Transverse colon (tissue), 4 donors: ENCODE results near the gene TWNK. TPM values are rescaled to one million over a fixed set of nuclear protein-coding genes. Genes with fewer than 3 reads are reported as not detected.

Experiments used
- DNase-seq: peaks from one replicate; pipeline ENCODE4 v3.0.0-alpha.2; 2019
- H3K27ac ChIP-seq, 4 donors: fragments of 200-600 bp; sonication (generic); 2 replicates each; pipeline ENCODE4 v1.5.1; 2016 to 2018; ENCODE audit warnings: inconsistent platforms in 4 of 4
- H3K27me3 ChIP-seq: fragments of 200-600 bp; sonication (generic); 2 replicates; pipeline ENCODE4 v1.5.1; 2017; ENCODE audit warnings: inconsistent platforms
- H3K36me3 ChIP-seq, 4 donors: fragments of 200-600 bp; sonication (generic); 2 replicates each; pipeline ENCODE4 v1.5.1; 2017 to 2019; ENCODE audit warnings: inconsistent platforms in 4 of 4
- H3K4me1 ChIP-seq, 4 donors: fragments of 200-600 bp; sonication (generic); 2 replicates each; pipeline ENCODE4 v1.5.1; 2017 to 2020; ENCODE audit warnings: inconsistent platforms in 4 of 4
- H3K4me3 ChIP-seq, 4 donors: fragments of 200-600 bp; sonication (generic); 1 replicate in 1 of 4; 2 replicates in 3 of 4; pipeline versions ENCODE4 v1.5.1 to v1.6.1; 2017 to 2019; ENCODE audit warnings: inconsistent platforms in 4 of 4
- H3K9me3 ChIP-seq, 2 donors: fragments of 200-600 bp; sonication (generic); 2 replicates each; pipeline ENCODE4 v1.5.1; 2017 to 2019; ENCODE audit warnings: inconsistent platforms in 2 of 2
- CTCF ChIP-seq, 5 experiments: fragments of 200-600 bp in 3 of 5; fragments of 450-650 bp in 2 of 5; sonication (generic) in 3 of 5; IDR thresholded peaks; 1 replicate in 2 of 5; 2 replicates in 3 of 5; pipeline ENCODE4 v1.5.1; 2016 to 2017; ENCODE audit warnings: antibody characterized with exemption in 5 of 5, inconsistent platforms in 3 of 5, mild to moderate bottlenecking in 2 of 5, moderate library complexity in 1 of 5
- EP300 ChIP-seq: sonication (generic); formaldehyde crosslinking; IDR thresholded peaks from one replicate; pipeline ENCODE4 v1.6.1; 2017; ENCODE audit warnings: antibody characterized with exemption, low read depth
- POLR2A ChIP-seq: fragments of 450-650 bp; IDR thresholded peaks from one replicate; pipeline ENCODE4 v1.6.1; 2016; ENCODE audit warnings: antibody characterized with exemption, mild to moderate bottlenecking, moderate library complexity
- POLR2AphosphoS5 ChIP-seq, 3 donors: sonication (generic); formaldehyde crosslinking; IDR thresholded peaks; one replicate each; pipeline ENCODE4 v1.6.1; 2016; ENCODE audit warnings: antibody characterized with exemption in 3 of 3
- WGBS, 2 donors: methylation state at CpG; one replicate each; pipeline ENCODE4 v1.1.5; 2018; ENCODE audit warnings: low coverage in 1 of 2; 5-methylcytosine and 5-hydroxymethylcytosine counted together
- in situ Hi-C, 4 donors: fragments of 200-750 bp; cut with MboI; loops; one replicate each; pipeline versions ENCODE4 v1.15.0 to v1.15.1; 2017; ENCODE audit warnings: low sequenced_read_pairs in 3 of 4, low pct_ligation_motif_present in 1 of 4, low pct_unique_long_range_greater_than_20kb in 1 of 4
- intact Hi-C: fragments of 100-400 bp; cut with DNase I; formaldehyde crosslinking; loops from one replicate; pipeline ENCODE4 v1.15.1; 2023; ENCODE audit warnings: low total_unique reads
- total RNA-seq, 4 donors: library from RNA; depleted of rRNA; stranded (reverse); fragments of >200 nt; gene quantifications; one replicate each; pipeline ENCODE4 v1.1.0, GENCODE V29; 2016

The TWNK gene
- total RNA-seq, 4 donors from 2014 or later = 1.1 to 12.7 (median 3.3) TPM

- DNase-seq = no peak
- WGBS, 2 donors = 67 to 95% methylated on average over 1 to 23 of the region's 23 CpGs
- no peak overlapping the region for H3K27ac ChIP-seq
Measured at GRCh38 chr10:101005361-101005760, 18.0 kb downstream of the TWNK start.

GRCh38 chr10:101005869-101006567, 18.7 kb downstream of the TWNK start:
- Histone ChIP-seq H3K27ac (peak overlapping the region in 3 of 4 donors; percentile 50 to 67 (median 54)), H3K4me1 (peaks cover 12 to 37% (median 16%) of the 10 kb centered on the region in 4 donors), H3K4me3 (no peak overlapping the region), H3K36me3 (peaks cover 0 to 15% (median 5%) of the 10 kb centered on the region in 4 donors), H3K27me3 (no peaks in the 10 kb centered on the region), H3K9me3 (no peaks in the 10 kb centered on the region)
- WGBS, 2 donors = 83% methylated on average over 4 of the region's 4 CpGs; no CpG with 5 or more reads in 1 of the 2 donors
- no peak for DNase-seq
- TF ChIP-seq EP300 (no peak), POLR2A (no peak), CTCF (IDR thresholded peaks at IDR 0.05) (no peak)
- in situ Hi-C loops = no loop called here
- intact Hi-C loops = no loop called here

More at GRCh38 chr10:101005361-101005760, 18.0 kb downstream of the TWNK start:
- in situ Hi-C loops (no loop called here), intact Hi-C loops (no loop called here)
- Histone ChIP-seq H3K4me3 (no peak overlapping the region), H3K9me3 (no peaks in the 10 kb centered on the region), H3K27me3 (no peaks in the 10 kb centered on the region), H3K36me3 (peaks cover 0 to 15% (median 5%) of the 10 kb centered on the region in 4 donors), H3K4me1 (peaks cover 12 to 44% (median 23%) of the 10 kb centered on the region in 4 donors)
- TF ChIP-seq POLR2A (no peak), EP300 (no peak), POLR2AphosphoS5 (IDR thresholded peaks at IDR 0.05) (no peak), CTCF (IDR thresholded peaks at IDR 0.05) (no peak)

GRCh38 chr10:101006593-101007098, 19.3 kb downstream of the TWNK start:
- DNase-seq = no peak
- H3K4me3 ChIP-seq = no peak overlapping the region
- 53 to 87% methylated on average over 3 to 30 of the region's 33 CpGs for WGBS, 2 donors
- in situ Hi-C loops = no loop called here
- peaks cover 9 to 31% (median 11%) of the 10 kb centered on the region in 4 donors for H3K4me1 ChIP-seq
- peak overlapping the region; percentile 50 to 67 (median 55) for H3K27ac ChIP-seq
- no peaks in the 10 kb centered on the region for H3K27me3 ChIP-seq
- TF ChIP-seq EP300 = no peak
- TF ChIP-seq POLR2AphosphoS5 (IDR thresholded peaks at IDR 0.05) = no peak
- no peak for TF ChIP-seq POLR2A
- TF ChIP-seq CTCF (IDR thresholded peaks at IDR 0.05) = no peak
- intact Hi-C loops = no loop called here
- H3K9me3 ChIP-seq = no peaks in the 10 kb centered on the region
- H3K36me3 ChIP-seq = peaks cover 0 to 15% (median 5%) of the 10 kb centered on the region in 4 donors

- 43 to 64% methylated on average over 4 to 8 of the region's 11 CpGs for WGBS, 2 donors
- DNase-seq = no peak
- peaks cover 3 to 26% (median 6%) of the 10 kb centered on the region in 4 donors for H3K4me1 ChIP-seq
- TF ChIP-seq EP300 (no peak), POLR2A (no peak), CTCF (IDR thresholded peaks at IDR 0.05) (no peak), POLR2AphosphoS5 (IDR thresholded peaks at IDR 0.05) (no peak)
- H3K36me3 ChIP-seq = peaks cover 0 to 15% (median 5%) of the 10 kb centered on the region in 4 donors
- intact Hi-C loops = no loop called here
- in situ Hi-C loops = no loop called here
- H3K27me3 ChIP-seq = no peaks in the 10 kb centered on the region
- no peaks in the 10 kb centered on the region for H3K9me3 ChIP-seq
- peak overlapping the region; percentile 50 to 67 (median 55) for H3K27ac ChIP-seq
- H3K4me3 ChIP-seq = no peak overlapping the region
Measured at GRCh38 chr10:101007099-101007711, 19.9 kb downstream of the TWNK start.
